ENCODE measurements around the gene ARHGDIA. TPM values are rescaled to one million over a fixed set of nuclear protein-coding genes. Genes with fewer than 3 reads are reported as not detected.
"Not testable (repeated sequence)": the region's sequence is repeated elsewhere in the genome, so short reads cannot be mapped to it uniquely, and the experiment has no call there.

ARHGDIA gene
- total RNA-seq = 126 TPM
- long read RNA-seq, transcript ARHGDIA-201 (6 exons, 1,906 nt) = major isoform, 27 of 38 reads
- long read RNA-seq, partial matches to known transcripts = 1 of 38 reads
- long read RNA-seq, other reads (novel, unspliced or antisense) = 7 of 38 reads

GRCh38 chr17:81870981-81871386 is at the start of gene ARHGDIA:
Gene ARHGDIA, minus strand, starts transcription at chr17:81871337. Its CDS starts 1,407 bp downstream, at chr17:81869930.
- no peak for DNase-seq (ENCODE audit: missing footprints)
- peak; percentile 73 for ATAC-seq
- intact Hi-C loops (cut with DNase I) = no loop called here

- ATAC-seq (no peak), DNase-seq (ENCODE audit: missing footprints) (no peak)
- intact Hi-C loops (cut with DNase I) = no loop called here
These were observed 47.9 kb upstream of the ARHGDIA start for GRCh38 chr17:81918832-81919545.

GRCh38 chr17:81918333-81918669 is 47.2 kb upstream of the ARHGDIA start:
- DNase-seq (ENCODE audit: missing footprints); intact Hi-C loops (cut with DNase I): not testable (repeated sequence)
- ATAC-seq = peak; percentile 23

- intact Hi-C loops (cut with DNase I) = no loop called here
- DNase-seq (ENCODE audit: missing footprints) = peak; percentile 88
- ATAC-seq = peak; percentile 72
These were observed 46.6 kb upstream of the ARHGDIA start, which contains the start of gene SIRT7 for GRCh38 chr17:81917565-81918332. Gene SIRT7, minus strand, starts transcription at chr17:81918176. Its CDS starts 45 bp downstream, at chr17:81918131.

GRCh38 chr17:81916234-81917001 is 45.3 kb upstream of the ARHGDIA start:
- ATAC-seq (no peak), DNase-seq (ENCODE audit: missing footprints) (no peak)
- intact Hi-C loops (cut with DNase I) = no loop called here

GRCh38 chr17:81915331-81915730 is 44.2 kb upstream of the ARHGDIA start:
- DNase-seq (ENCODE audit: missing footprints) = no peak
- intact Hi-C loops (cut with DNase I) = no loop called here
- no peak for ATAC-seq

GRCh38 chr17:81914103-81914850 is 43.1 kb upstream of the ARHGDIA start:
- DNase-seq (ENCODE audit: missing footprints) (no peak), ATAC-seq (no peak)
- intact Hi-C loops (cut with DNase I) = no loop called here

- no peak for ATAC-seq
- intact Hi-C loops (cut with DNase I) = no loop called here
- no peak for DNase-seq (ENCODE audit: missing footprints)
These were observed 42.4 kb upstream of the ARHGDIA start for GRCh38 chr17:81913394-81914102.

GRCh38 chr17:81912441-81913309 is 41.5 kb upstream of the ARHGDIA start:
- ATAC-seq (no peak), DNase-seq (ENCODE audit: missing footprints) (no peak)
- intact Hi-C loops (cut with DNase I) = no loop called here

- intact Hi-C loops (cut with DNase I) = no loop called here
- ATAC-seq (no peak), DNase-seq (ENCODE audit: missing footprints) (no peak)
These were observed 40.8 kb upstream of the ARHGDIA start for GRCh38 chr17:81911969-81912368.

- peak; percentile 94 for DNase-seq (ENCODE audit: missing footprints)
- intact Hi-C loops (cut with DNase I) = no loop called here
These were observed 40.3 kb upstream of the ARHGDIA start, which contains the start of gene PCYT2 for GRCh38 chr17:81911277-81911961. Gene PCYT2, minus strand, starts transcription at chr17:81911399. Its CDS starts 44 bp downstream, at chr17:81911355.

GRCh38 chr17:81910840-81911276 is 39.7 kb upstream of the ARHGDIA start:
- intact Hi-C loops (cut with DNase I) = no loop called here
- DNase-seq (ENCODE audit: missing footprints) (no peak), ATAC-seq (peak; percentile 6)

More at GRCh38 chr17:81911277-81911961, 40.3 kb upstream of the ARHGDIA start, which contains the start of gene PCYT2:
- ATAC-seq = peak; percentile 92

- DNase-seq (ENCODE audit: missing footprints) (no peak), ATAC-seq (no peak)
- intact Hi-C loops (cut with DNase I) = no loop called here
These were observed 39.1 kb upstream of the ARHGDIA start for GRCh38 chr17:81909966-81910839.

GRCh38 chr17:81909231-81909630 is 38.1 kb upstream of the ARHGDIA start:
- ATAC-seq (no peak), DNase-seq (ENCODE audit: missing footprints) (no peak)
- intact Hi-C loops (cut with DNase I) = no loop called here

- intact Hi-C loops (cut with DNase I) = no loop called here
- no peak for ATAC-seq
- no peak for DNase-seq (ENCODE audit: missing footprints)
These were observed 37.7 kb upstream of the ARHGDIA start for GRCh38 chr17:81908793-81909192.
